Neural progenitor cell (in vitro differentiated cells): Measurements from ENCODE around the gene GALNT18.

Experiments used
- EZH2phosphoT487 ChIP-seq: fragments of 200-600 bp; sonication (generic); IDR thresholded peaks from 2 replicates; pipeline ENCODE4 v1.6.1; 2017; ENCODE audit warnings: antibody characterized with exemption
- TF ChIP-seq, protein P1 (sequence below): fragments of 200-600 bp; sonication (generic); IDR thresholded peaks from 2 replicates; pipeline ENCODE4 v1.5.1; 2017; ENCODE audit warnings: antibody characterized with exemption, mild to moderate bottlenecking

DNA sequence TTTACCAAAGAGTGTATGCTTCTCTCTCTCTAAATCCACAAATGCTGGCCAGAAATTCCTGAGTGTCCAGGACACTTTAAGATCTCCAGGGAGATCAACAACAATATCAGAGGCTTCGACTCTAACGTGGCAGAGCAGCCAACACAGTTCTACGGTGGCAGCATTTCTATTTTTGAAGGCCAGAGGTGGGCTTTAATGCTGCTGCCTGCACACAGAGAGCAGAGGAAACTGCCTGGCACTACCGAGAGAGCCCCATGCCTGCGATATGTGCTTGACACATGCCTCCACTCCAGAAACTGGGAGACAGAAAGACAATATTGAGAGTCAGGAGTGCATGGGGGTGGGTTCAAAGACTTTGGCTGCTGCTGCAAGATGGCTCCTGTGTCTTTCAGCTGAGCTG lies 48.8 kb upstream of the GALNT18 start:
- TF ChIP-seq, protein P1, sequence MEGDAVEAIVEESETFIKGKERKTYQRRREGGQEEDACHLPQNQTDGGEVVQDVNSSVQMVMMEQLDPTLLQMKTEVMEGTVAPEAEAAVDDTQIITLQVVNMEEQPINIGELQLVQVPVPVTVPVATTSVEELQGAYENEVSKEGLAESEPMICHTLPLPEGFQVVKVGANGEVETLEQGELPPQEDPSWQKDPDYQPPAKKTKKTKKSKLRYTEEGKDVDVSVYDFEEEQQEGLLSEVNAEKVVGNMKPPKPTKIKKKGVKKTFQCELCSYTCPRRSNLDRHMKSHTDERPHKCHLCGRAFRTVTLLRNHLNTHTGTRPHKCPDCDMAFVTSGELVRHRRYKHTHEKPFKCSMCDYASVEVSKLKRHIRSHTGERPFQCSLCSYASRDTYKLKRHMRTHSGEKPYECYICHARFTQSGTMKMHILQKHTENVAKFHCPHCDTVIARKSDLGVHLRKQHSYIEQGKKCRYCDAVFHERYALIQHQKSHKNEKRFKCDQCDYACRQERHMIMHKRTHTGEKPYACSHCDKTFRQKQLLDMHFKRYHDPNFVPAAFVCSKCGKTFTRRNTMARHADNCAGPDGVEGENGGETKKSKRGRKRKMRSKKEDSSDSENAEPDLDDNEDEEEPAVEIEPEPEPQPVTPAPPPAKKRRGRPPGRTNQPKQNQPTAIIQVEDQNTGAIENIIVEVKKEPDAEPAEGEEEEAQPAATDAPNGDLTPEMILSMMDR = no peak
- no peak for TF ChIP-seq EZH2phosphoT487
